GM21423 (cell line): ENCODE measurements around the gene TANK.
"Not testable (repeated sequence)": the region's sequence is repeated elsewhere in the genome, so short reads cannot be mapped to it uniquely, and the experiment has no call there.

Experiments used
- ATAC-seq: cut with Tn5 transposase; IDR thresholded peaks from one replicate; pipeline ENCODE4 v1.9.1; 2021; ENCODE audit warnings: mild to moderate bottlenecking, moderate library complexity; ENCODE audit not compliant: unreplicated experiment

Gene TANK

GRCh38 chr2:161166538-161167409 lies 6.5 kb downstream of the TANK start:
- peak; percentile 77 for ATAC-seq

- ATAC-seq, result no peak
Measured at GRCh38 chr2:161169335-161169734, 9.1 kb downstream of the TANK start.

- ATAC-seq, result no peak
Measured at GRCh38 chr2:161170377-161170776, 10.1 kb downstream of the TANK start.

GRCh38 chr2:161170958-161171932 lies 11.0 kb downstream of the TANK start:
- ATAC-seq, result no peak

- ATAC-seq, result peak; percentile 42
Measured at GRCh38 chr2:161172901-161173540, 12.8 kb downstream of the TANK start.

GRCh38 chr2:161173541-161174194 lies 13.4 kb downstream of the TANK start:
- ATAC-seq, result no peak

- ATAC-seq, result no peak
Measured at GRCh38 chr2:161177969-161178368, 17.7 kb downstream of the TANK start.

GRCh38 chr2:161178756-161179155 lies 18.5 kb downstream of the TANK start:
- no peak for ATAC-seq

GRCh38 chr2:161190050-161190449 lies 29.8 kb downstream of the TANK start:
- no peak for ATAC-seq

- not testable (repeated sequence) for ATAC-seq
Measured at GRCh38 chr2:161195602-161196001, 35.4 kb downstream of the TANK start.

GRCh38 chr2:161199912-161200701 lies 39.9 kb downstream of the TANK start:
- peak; percentile 86 for ATAC-seq

- no peak for ATAC-seq
Measured at GRCh38 chr2:161204846-161205245, 44.6 kb downstream of the TANK start.

- ATAC-seq, result no peak
Measured at GRCh38 chr2:161206471-161207032, 46.3 kb downstream of the TANK start.

GRCh38 chr2:161207941-161208340 lies 47.7 kb downstream of the TANK start:
- ATAC-seq, result no peak

GRCh38 chr2:161208527-161209139 lies 48.4 kb downstream of the TANK start:
- ATAC-seq, result peak; percentile 53

GRCh38 chr2:161209902-161210301 lies 49.7 kb downstream of the TANK start:
- no peak for ATAC-seq

- ATAC-seq, result no peak
Measured at GRCh38 chr2:161217597-161218185, 57.5 kb downstream of the TANK start.

GRCh38 chr2:161219211-161219610 lies 59.0 kb downstream of the TANK start:
- no peak for ATAC-seq
